HepG2 (cell line): ENCODE results near the gene ATXN1L. TPM values are rescaled to one million over a fixed set of nuclear protein-coding genes. Genes with fewer than 3 reads are reported as not detected.

Experiments used
- CEBPG ChIP-seq: IDR thresholded peaks from 2 replicates; pipeline ENCODE4 v1.6.1; 2016
- EZH2 ChIP-seq: conservative IDR thresholded peaks from 2 replicates; pipeline ENCODE4 v1.6.1; 2012; ENCODE audit warnings: mild to moderate bottlenecking, low read depth, low read length, moderate library complexity
- ISL2 ChIP-seq: sonication (generic); formaldehyde crosslinking; IDR thresholded peaks from 2 replicates; pipeline ENCODE4 v1.5.0; 2020; ENCODE audit warnings: missing genetic modification reagents
- KDM6A ChIP-seq: IDR thresholded peaks from 2 replicates; pipeline ENCODE4 v1.6.1; 2016; ENCODE audit warnings: low read depth
- KLF6 ChIP-seq: IDR thresholded peaks from 2 replicates; pipeline ENCODE4 v1.8.0; 2016; ENCODE audit warnings: missing biosample characterization, missing genetic modification reagents
- MED13 ChIP-seq: sonication (generic); formaldehyde crosslinking; IDR thresholded peaks from 2 replicates; pipeline ENCODE4 v1.5.0; 2020; ENCODE audit warnings: missing genetic modification reagents
- SNAPC2 ChIP-seq: sonication (generic); formaldehyde crosslinking; IDR thresholded peaks from 2 replicates; pipeline ENCODE4 v1.8.1; 2022; ENCODE audit warnings: mild to moderate bottlenecking, missing genetic modification reagents
- SP2 ChIP-seq: sonication (generic); formaldehyde crosslinking; IDR thresholded peaks from 2 replicates; pipeline ENCODE4 v1.5.1; 2020; ENCODE audit warnings: mild to moderate bottlenecking, missing genetic modification reagents
- SRSF1 ChIP-seq: fragments of 200-400 bp; formaldehyde crosslinking; optimal IDR thresholded peaks from 2 replicates; pipeline ENCODE3; 2017; ENCODE audit warnings: mild to moderate bottlenecking, low read depth, low read length, moderate library complexity
- SSRP1 ChIP-seq: IDR thresholded peaks from 2 replicates; pipeline ENCODE4 v1.6.1; 2016; ENCODE audit warnings: control low read depth
- TCF7L2 ChIP-seq: IDR thresholded peaks from 2 replicates; pipeline ENCODE4 v1.6.1; 2011; ENCODE audit warnings: mild to moderate bottlenecking, low read depth, low read length, moderate library complexity
- TRIM24 ChIP-seq: sonication (generic); formaldehyde crosslinking; IDR thresholded peaks from 2 replicates; pipeline ENCODE4 v1.8.0; 2022; ENCODE audit warnings: mild to moderate bottlenecking, missing genetic modification reagents
- ZNF7 ChIP-seq: IDR thresholded peaks from 2 replicates; pipeline ENCODE4 v1.6.1; 2016; ENCODE audit warnings: missing biosample characterization, missing genetic modification reagents
- ZNF747 ChIP-seq: sonication (generic); formaldehyde crosslinking; IDR thresholded peaks from 2 replicates; pipeline ENCODE4 v1.8.1; 2023; ENCODE audit warnings: missing genetic modification reagents, mild to moderate bottlenecking, borderline replicate concordance
- polyA plus RNA-seq, 8 experiments: library from polyadenylated mRNA; depleted of rRNA in 3 of 8; stranded (reverse) in 7 of 8; unstranded in 1 of 8; fragments of >200 nt; fragmentation: Illumina TruSeq in 4 of 8; extraction: Trizol in 4 of 8; gene quantifications; 2 replicates each; pipeline versions ENCODE4 v1.2.1 to v1.2.3, GENCODE V29; 2011 to 2016; ENCODE audit warnings: low read depth in 4 of 8, missing spikeins in 1 of 8, mixed read lengths in 1 of 8; ENCODE audit not compliant: insufficient read depth in 1 of 8
- total RNA-seq, 5 experiments: library from RNA; depleted of rRNA; stranded (reverse); fragments of >200 nt; fragmentation: Illumina TruSeq; extraction: Trizol; gene quantifications; 2 replicates each; pipeline ENCODE4 v1.2.3, GENCODE V29; 2016; ENCODE audit warnings: low read depth in 1 of 5
- TF ChIP-seq, protein P1 (sequence below): sonication (generic); formaldehyde crosslinking; IDR thresholded peaks from 2 replicates; pipeline ENCODE4 v1.4.0; 2020; ENCODE audit warnings: missing genetic modification reagents
- TF ChIP-seq, protein P2 (sequence below): IDR thresholded peaks from 2 replicates; pipeline ENCODE4 v1.4.0; 2020; ENCODE audit warnings: mild to moderate bottlenecking, missing genetic modification reagents
- TF ChIP-seq, protein P3 (sequence below): IDR thresholded peaks from 2 replicates; pipeline ENCODE4 v1.6.1; 2016; ENCODE audit warnings: missing biosample characterization, missing genetic modification reagents, low read depth
- TF ChIP-seq, protein P4 (sequence below): sonication (generic); formaldehyde crosslinking; IDR thresholded peaks from 2 replicates; pipeline ENCODE4 v1.5.0; 2020; ENCODE audit warnings: missing genetic modification reagents, mild to moderate bottlenecking, borderline replicate concordance
- TF ChIP-seq, protein P5 (sequence below): sonication (generic); formaldehyde crosslinking; IDR thresholded peaks from 2 replicates; pipeline ENCODE4 v1.8.0; 2023; ENCODE audit warnings: mild to moderate bottlenecking, missing genetic modification reagents

ATXN1L gene
- total and polyA plus RNA-seq, 2 of the 13 experiments (the other 11 are each of a cell fraction or from before 2014, with no cell fraction given) = 20.0 to 22.4 TPM

DNA sequence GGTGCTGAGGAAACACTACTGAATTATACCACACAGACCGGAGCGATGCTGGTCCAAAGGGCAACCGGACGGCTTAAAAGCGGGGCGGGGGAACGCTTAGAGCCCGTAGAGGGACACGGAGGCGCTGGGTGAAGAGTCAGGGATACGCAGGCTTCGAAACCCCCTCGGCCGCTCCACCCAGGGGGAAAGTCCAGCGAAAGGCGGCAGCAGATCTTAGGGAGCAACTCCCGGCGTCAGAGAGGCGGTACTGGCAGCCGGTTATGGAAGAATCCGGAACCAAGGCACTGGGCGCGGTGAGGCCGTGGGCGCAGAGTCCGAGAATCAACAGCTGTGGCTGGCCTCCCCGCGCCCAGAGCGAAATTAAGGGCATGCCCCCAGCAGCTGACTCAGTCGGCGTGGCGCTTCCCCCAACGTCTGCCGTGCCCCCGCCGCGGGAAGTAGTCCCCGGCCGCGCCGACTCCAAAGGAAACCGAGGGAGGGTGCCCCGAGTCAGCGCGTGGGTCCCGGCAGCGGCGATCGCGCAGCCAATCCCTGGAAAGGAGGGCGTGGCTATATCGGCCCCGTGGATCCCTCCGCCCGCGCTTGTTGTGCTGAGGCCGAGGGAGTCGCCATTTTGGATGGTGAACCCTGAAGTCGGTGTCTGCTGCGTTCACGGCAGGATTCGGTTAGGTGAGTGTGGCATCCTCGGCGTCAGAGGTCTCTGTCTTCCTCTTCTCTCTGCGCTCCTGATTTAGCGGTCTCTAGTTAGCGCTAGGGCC is 49.3 kb downstream of the ATXN1L start, which contains the start of gene IST1 (continued):
- TF ChIP-seq, protein P1, sequence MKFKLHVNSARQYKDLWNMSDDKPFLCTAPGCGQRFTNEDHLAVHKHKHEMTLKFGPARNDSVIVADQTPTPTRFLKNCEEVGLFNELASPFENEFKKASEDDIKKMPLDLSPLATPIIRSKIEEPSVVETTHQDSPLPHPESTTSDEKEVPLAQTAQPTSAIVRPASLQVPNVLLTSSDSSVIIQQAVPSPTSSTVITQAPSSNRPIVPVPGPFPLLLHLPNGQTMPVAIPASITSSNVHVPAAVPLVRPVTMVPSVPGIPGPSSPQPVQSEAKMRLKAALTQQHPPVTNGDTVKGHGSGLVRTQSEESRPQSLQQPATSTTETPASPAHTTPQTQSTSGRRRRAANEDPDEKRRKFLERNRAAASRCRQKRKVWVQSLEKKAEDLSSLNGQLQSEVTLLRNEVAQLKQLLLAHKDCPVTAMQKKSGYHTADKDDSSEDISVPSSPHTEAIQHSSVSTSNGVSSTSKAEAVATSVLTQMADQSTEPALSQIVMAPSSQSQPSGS (CRISPR knock-in tag) = peak; percentile 92
- TF ChIP-seq ZNF7 (CRISPR knock-in tag) = no peak; the same call in 1 of the 2 replicates
- TF ChIP-seq KDM6A (CRISPR knock-in tag) = no peak; the same call in 1 of the 2 replicates
- peak; percentile 98 for TF ChIP-seq ZNF747
- TF ChIP-seq CEBPG (CRISPR knock-in tag) = peak; percentile 61
- TF ChIP-seq, protein P2, sequence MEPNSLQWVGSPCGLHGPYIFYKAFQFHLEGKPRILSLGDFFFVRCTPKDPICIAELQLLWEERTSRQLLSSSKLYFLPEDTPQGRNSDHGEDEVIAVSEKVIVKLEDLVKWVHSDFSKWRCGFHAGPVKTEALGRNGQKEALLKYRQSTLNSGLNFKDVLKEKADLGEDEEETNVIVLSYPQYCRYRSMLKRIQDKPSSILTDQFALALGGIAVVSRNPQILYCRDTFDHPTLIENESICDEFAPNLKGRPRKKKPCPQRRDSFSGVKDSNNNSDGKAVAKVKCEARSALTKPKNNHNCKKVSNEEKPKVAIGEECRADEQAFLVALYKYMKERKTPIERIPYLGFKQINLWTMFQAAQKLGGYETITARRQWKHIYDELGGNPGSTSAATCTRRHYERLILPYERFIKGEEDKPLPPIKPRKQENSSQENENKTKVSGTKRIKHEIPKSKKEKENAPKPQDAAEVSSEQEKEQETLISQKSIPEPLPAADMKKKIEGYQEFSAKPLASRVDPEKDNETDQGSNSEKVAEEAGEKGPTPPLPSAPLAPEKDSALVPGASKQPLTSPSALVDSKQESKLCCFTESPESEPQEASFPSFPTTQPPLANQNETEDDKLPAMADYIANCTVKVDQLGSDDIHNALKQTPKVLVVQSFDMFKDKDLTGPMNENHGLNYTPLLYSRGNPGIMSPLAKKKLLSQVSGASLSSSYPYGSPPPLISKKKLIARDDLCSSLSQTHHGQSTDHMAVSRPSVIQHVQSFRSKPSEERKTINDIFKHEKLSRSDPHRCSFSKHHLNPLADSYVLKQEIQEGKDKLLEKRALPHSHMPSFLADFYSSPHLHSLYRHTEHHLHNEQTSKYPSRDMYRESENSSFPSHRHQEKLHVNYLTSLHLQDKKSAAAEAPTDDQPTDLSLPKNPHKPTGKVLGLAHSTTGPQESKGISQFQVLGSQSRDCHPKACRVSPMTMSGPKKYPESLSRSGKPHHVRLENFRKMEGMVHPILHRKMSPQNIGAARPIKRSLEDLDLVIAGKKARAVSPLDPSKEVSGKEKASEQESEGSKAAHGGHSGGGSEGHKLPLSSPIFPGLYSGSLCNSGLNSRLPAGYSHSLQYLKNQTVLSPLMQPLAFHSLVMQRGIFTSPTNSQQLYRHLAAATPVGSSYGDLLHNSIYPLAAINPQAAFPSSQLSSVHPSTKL = peak; percentile 92
- TF ChIP-seq EZH2 = no peak
- TF ChIP-seq, protein P3, sequence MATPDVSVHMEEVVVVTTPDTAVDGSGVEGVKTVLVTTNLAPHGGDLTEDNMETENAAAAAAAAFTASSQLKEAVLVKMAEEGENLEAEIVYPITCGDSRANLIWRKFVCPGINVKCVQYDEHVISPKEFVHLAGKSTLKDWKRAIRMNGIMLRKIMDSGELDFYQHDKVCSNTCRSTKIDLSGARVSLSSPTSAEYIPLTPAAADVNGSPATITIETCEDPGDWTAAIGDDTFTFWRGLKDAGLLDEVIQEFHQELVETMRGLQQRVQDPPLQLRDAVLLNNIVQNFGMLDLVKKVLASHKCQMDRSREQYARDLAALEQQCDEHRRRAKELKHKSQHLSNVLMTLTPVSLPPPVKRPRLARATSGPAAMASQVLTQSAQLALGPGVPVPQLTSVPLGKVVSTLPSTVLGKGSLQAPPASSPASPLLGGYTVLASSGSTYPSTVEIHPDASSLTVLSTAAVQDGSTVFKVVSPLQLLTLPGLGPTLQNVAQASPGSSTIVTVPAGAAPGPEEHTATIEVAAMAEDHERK (CRISPR knock-in tag) = peak; percentile 85
- TF ChIP-seq, protein P4, sequence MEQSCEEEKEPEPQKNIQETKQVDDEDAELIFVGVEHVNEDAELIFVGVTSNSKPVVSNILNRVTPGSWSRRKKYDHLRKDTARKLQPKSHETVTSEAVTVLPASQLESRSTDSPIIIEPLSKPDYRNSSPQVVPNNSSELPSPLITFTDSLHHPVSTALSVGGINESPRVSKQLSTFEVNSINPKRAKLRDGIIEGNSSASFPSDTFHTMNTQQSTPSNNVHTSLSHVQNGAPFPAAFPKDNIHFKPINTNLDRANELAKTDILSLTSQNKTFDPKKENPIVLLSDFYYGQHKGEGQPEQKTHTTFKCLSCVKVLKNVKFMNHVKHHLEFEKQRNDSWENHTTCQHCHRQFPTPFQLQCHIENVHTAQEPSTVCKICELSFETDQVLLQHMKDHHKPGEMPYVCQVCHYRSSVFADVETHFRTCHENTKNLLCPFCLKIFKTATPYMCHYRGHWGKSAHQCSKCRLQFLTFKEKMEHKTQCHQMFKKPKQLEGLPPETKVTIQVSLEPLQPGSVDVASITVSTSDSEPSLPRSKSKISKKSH (CRISPR knock-in tag) = peak; percentile 74; the same call in 1 of the 2 replicates
- TF ChIP-seq SRSF1 = peak; percentile 94
- TF ChIP-seq TCF7L2 = no peak
- TF ChIP-seq MED13 (CRISPR knock-in tag) = peak; percentile 97
- peak; percentile 82; the same call in 1 of the 2 replicates for TF ChIP-seq SSRP1
- peak; percentile 79; the same call in 1 of the 2 replicates for TF ChIP-seq SNAPC2
- TF ChIP-seq, protein P5, sequence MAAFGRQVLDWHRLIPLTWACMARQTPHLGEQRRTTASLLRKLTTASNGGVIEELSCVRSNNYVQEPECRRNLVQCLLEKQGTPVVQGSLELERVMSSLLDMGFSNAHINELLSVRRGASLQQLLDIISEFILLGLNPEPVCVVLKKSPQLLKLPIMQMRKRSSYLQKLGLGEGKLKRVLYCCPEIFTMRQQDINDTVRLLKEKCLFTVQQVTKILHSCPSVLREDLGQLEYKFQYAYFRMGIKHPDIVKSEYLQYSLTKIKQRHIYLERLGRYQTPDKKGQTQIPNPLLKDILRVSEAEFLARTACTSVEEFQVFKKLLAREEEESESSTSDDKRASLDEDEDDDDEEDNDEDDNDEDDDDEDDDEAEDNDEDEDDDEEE (CRISPR knock-in tag) = no peak; the same call in 1 of the 2 replicates
- peak; percentile 87 for TF ChIP-seq KLF6 (CRISPR knock-in tag)
- TF ChIP-seq SP2 = peak; percentile 81
- TF ChIP-seq ISL2 (CRISPR knock-in tag) = peak; percentile 89
- TF ChIP-seq TRIM24 (CRISPR knock-in tag) = no peak
